Measurements from ENCODE around the gene STK11IP. TPM values are rescaled to one million over a fixed set of nuclear protein-coding genes. Genes with fewer than 3 reads are reported as not detected.

Gene STK11IP
- total and polyA plus RNA-seq, 7 donors, result 5.5 to 13.3 (median 9.0) TPM

DNA sequence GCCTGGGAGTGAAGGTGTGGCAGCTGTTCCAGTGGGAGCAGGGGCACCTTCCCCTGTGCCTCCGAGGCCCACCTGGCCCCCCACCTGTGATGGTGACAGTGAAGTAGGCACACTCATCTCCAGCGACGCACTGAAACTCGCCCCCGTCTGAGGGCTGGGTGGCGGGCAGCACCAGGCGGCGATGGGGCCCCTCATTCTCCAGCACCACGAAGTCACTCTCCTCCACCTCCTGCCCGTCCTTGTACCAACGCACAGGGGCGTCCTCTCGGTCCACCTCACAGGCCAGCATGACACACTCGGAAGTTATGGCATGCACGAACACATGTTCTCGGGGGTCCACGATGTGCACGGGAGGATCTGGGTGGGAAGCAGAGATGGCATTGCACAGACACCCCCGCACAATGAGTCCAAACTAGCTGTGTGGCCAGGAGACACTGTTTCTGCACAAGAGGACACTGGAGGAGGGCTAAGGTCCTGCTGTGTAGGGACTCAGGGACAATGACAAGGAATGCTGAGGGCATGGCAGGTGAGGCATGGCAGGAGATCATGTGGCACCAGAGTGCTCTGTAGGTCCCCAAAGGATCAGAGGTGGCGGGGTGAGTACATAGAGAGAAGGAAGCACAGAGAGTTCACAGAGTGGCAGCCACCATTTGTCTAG, 34.3 kb upstream of the STK11IP start:
- Histone ChIP-seq H3K4me1 (no peaks in the 10 kb centered on the region), H3K27me3 (ENCODE audit: insufficient read depth in 3 of 3, low read length in 2 of 3) (no peaks in the 10 kb centered on the region), H3K27ac (no peak overlapping the region), H3K36me3 (ENCODE audit: insufficient read depth in 1 of 2, low read depth in 1 of 2) (peaks cover 0 to 87% of the 10 kb centered on the region in 2 donors), H3K9me3 (no peaks in the 10 kb centered on the region), H3K4me3 (no peak overlapping the region)
- ATAC-seq, result no peak
- intact Hi-C loops (cut with DNase I), result no loop called here
- 88 to 90% (median 88%) methylated on average over 20 of the region's 20 CpGs for WGBS, 3 donors
- TF ChIP-seq, protein P1, sequence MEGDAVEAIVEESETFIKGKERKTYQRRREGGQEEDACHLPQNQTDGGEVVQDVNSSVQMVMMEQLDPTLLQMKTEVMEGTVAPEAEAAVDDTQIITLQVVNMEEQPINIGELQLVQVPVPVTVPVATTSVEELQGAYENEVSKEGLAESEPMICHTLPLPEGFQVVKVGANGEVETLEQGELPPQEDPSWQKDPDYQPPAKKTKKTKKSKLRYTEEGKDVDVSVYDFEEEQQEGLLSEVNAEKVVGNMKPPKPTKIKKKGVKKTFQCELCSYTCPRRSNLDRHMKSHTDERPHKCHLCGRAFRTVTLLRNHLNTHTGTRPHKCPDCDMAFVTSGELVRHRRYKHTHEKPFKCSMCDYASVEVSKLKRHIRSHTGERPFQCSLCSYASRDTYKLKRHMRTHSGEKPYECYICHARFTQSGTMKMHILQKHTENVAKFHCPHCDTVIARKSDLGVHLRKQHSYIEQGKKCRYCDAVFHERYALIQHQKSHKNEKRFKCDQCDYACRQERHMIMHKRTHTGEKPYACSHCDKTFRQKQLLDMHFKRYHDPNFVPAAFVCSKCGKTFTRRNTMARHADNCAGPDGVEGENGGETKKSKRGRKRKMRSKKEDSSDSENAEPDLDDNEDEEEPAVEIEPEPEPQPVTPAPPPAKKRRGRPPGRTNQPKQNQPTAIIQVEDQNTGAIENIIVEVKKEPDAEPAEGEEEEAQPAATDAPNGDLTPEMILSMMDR (IDR thresholded peaks at IDR 0.05), result no peak
- no peak for DNase-seq

DNA sequence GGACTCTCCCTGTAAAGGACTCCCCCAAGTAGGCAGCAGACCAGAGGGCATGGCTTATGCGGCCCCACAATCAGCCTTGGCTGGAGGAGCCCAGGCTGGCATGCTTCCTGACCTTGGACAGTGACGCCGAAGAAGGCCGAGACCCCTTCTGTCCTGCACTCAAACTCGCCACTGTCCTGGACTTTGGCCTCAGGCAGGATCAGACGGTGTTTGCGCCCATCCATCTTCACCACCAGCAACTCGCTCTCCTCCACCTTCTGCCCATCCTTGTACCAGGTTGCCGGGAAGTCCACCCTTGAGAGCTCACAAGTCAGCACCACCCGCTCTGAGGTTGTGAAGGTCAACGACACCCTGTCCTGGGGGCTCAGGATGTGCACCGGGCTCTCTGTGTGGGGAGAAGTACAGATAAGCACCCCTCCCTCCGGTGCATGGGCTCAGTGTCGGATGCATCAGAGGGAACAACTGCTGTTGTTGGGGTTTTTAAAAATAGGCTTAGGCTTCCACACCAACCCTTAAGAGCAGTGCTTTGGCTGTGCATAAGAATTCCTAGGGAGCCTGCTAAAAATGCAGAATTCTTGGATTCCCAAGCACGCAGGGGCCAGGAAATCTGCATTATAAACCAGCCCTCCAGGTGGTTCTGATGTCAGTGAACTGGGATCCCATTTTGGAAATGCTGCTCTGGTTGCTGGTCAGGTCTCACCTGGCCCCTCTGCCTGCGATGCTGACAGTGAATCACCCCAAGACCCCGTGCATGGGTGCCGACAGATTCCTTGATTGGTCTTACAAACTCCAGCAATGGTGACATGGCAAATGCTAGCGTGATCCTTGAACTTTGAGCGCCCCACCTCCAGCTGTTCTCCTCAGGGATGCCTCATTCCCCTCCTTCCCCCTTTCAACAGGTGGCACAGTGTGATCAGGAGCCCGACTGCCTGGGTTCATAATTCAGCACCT, 32.3 kb upstream of the STK11IP start:
- Histone ChIP-seq H3K4me3 (no peak overlapping the region), H3K27me3 (ENCODE audit: insufficient read depth in 3 of 3, low read length in 2 of 3) (no peaks in the 10 kb centered on the region), H3K27ac (no peak overlapping the region), H3K4me1 (peaks cover 9% of the 10 kb centered on the region), H3K9me3 (no peaks in the 10 kb centered on the region), H3K36me3 (ENCODE audit: insufficient read depth in 1 of 2, low read depth in 1 of 2) (peaks cover 0 to 80% of the 10 kb centered on the region in 2 donors)
- TF ChIP-seq, protein P1 (IDR thresholded peaks at IDR 0.05), result no peak
- 80 to 84% (median 83%) methylated on average over 21 of the region's 21 CpGs for WGBS, 3 donors
- DNase-seq, result no peak
- intact Hi-C loops (cut with DNase I), result loop anchor here in 1 of 2 donors (5.0 kb wide), 1 partner anchor 77 kb away; no protein-coding TSS in a partner anchor
- no peak for ATAC-seq

- H3K4me3 ChIP-seq, result no peak overlapping the region
- no peaks in the 10 kb centered on the region for H3K9me3 ChIP-seq
- WGBS, 3 donors, result 84 to 88% (median 85%) methylated on average over 11 of the region's 11 CpGs
- H3K27ac ChIP-seq, result no peak overlapping the region
- no peak for ATAC-seq
- H3K4me1 ChIP-seq, result peaks cover 9% of the 10 kb centered on the region
- no peak for DNase-seq
- intact Hi-C loops (cut with DNase I), result loop anchor here in 1 of 2 donors (5.0 kb wide), 1 partner anchor 76 kb away; no protein-coding TSS in a partner anchor
- H3K27me3 ChIP-seq (ENCODE audit: insufficient read depth in 3 of 3, low read length in 2 of 3), result no peaks in the 10 kb centered on the region
- peaks cover 0 to 69% of the 10 kb centered on the region in 2 donors for H3K36me3 ChIP-seq (ENCODE audit: insufficient read depth in 1 of 2, low read depth in 1 of 2)
- TF ChIP-seq, protein P1 (IDR thresholded peaks at IDR 0.05), result no peak
These were observed 31.0 kb upstream of the STK11IP start for GRCh38 chr2:219566640-219567039.

GRCh38 chr2:219567131-219567530, 30.5 kb upstream of the STK11IP start:
- no peaks in the 10 kb centered on the region for H3K9me3 ChIP-seq
- peaks cover 9% of the 10 kb centered on the region for H3K4me1 ChIP-seq
- DNase-seq (no peak), ATAC-seq (no peak)
- 91 to 93% (median 91%) methylated on average over 18 of the region's 18 CpGs for WGBS, 3 donors
- no peak overlapping the region for H3K4me3 ChIP-seq
- H3K27me3 ChIP-seq (ENCODE audit: insufficient read depth in 3 of 3, low read length in 2 of 3), result no peaks in the 10 kb centered on the region
- no peak overlapping the region for H3K27ac ChIP-seq
- H3K36me3 ChIP-seq (ENCODE audit: insufficient read depth in 1 of 2, low read depth in 1 of 2), result peaks cover 0 to 64% of the 10 kb centered on the region in 2 donors
- TF ChIP-seq, protein P1 (IDR thresholded peaks at IDR 0.05), result no peak
- intact Hi-C loops (cut with DNase I), result loop anchor here in 1 of 2 donors (5.0 kb wide), 1 partner anchor 75 kb away; no protein-coding TSS in a partner anchor

Measured in psoas muscle (tissue), 8 donors.